Measurements from ENCODE around the gene NDUFA8.

Gene NDUFA8

GRCh38 chr9:122186301-122186700 is 26.7 kb upstream of the NDUFA8 start:
- no peak for DNase-seq (ENCODE audit: low read depth in 2 of 2, low spot score in 1 of 2)

- DNase-seq (ENCODE audit: low read depth in 2 of 2, low spot score in 1 of 2), result no peak
Observed at GRCh38 chr9:122184551-122184950, 25.0 kb upstream of the NDUFA8 start.

GRCh38 chr9:122183501-122183900 is 23.9 kb upstream of the NDUFA8 start:
- DNase-seq (ENCODE audit: low read depth in 2 of 2, low spot score in 1 of 2), result no peak

- DNase-seq (ENCODE audit: low read depth in 2 of 2, low spot score in 1 of 2), result no peak
Observed at GRCh38 chr9:122180633-122181032, 21.1 kb upstream of the NDUFA8 start.

GRCh38 chr9:122179690-122180074 is 20.1 kb upstream of the NDUFA8 start:
- no peak for DNase-seq (ENCODE audit: low read depth in 2 of 2, low spot score in 1 of 2)

GRCh38 chr9:122179054-122179689 is 19.6 kb upstream of the NDUFA8 start:
- no peak for DNase-seq (ENCODE audit: low read depth in 2 of 2, low spot score in 1 of 2)

- DNase-seq (ENCODE audit: low read depth in 2 of 2, low spot score in 1 of 2), result no peak
Observed at GRCh38 chr9:122176916-122177315, 17.3 kb upstream of the NDUFA8 start.

- no peak for DNase-seq (ENCODE audit: low read depth in 2 of 2, low spot score in 1 of 2)
Observed at GRCh38 chr9:122173670-122174069, 14.1 kb upstream of the NDUFA8 start.

GRCh38 chr9:122172131-122172530 is 12.6 kb upstream of the NDUFA8 start:
- DNase-seq (ENCODE audit: low read depth in 2 of 2, low spot score in 1 of 2), result no peak

- DNase-seq (ENCODE audit: low read depth in 2 of 2, low spot score in 1 of 2), result no peak
Observed at GRCh38 chr9:122168356-122168755, 8.8 kb upstream of the NDUFA8 start.

GRCh38 chr9:122164286-122164685 is 4.7 kb upstream of the NDUFA8 start:
- no peak for DNase-seq (ENCODE audit: low read depth in 2 of 2, low spot score in 1 of 2)

- no peak for DNase-seq (ENCODE audit: low read depth in 2 of 2, low spot score in 1 of 2)
Observed at GRCh38 chr9:122162415-122162814, 2.8 kb upstream of the NDUFA8 start.

- DNase-seq (ENCODE audit: low read depth in 2 of 2, low spot score in 1 of 2), result no peak
Observed at GRCh38 chr9:122159925-122160246, 307 bp upstream of the NDUFA8 start.

GRCh38 chr9:122158202-122158601 is 1.4 kb downstream of the NDUFA8 start:
- no peak for DNase-seq (ENCODE audit: low read depth in 2 of 2, low spot score in 1 of 2)

- no peak for DNase-seq (ENCODE audit: low read depth in 2 of 2, low spot score in 1 of 2)
Observed at GRCh38 chr9:122155796-122156195, 3.8 kb downstream of the NDUFA8 start.

- DNase-seq (ENCODE audit: low read depth in 2 of 2, low spot score in 1 of 2), result no peak
Observed at GRCh38 chr9:122151267-122151828, 8.2 kb downstream of the NDUFA8 start.

- no peak for DNase-seq (ENCODE audit: low read depth in 2 of 2, low spot score in 1 of 2)
Observed at GRCh38 chr9:122145592-122145863, 14.1 kb downstream of the NDUFA8 start.

GRCh38 chr9:122144836-122145591 is 14.6 kb downstream of the NDUFA8 start:
- no peak for DNase-seq (ENCODE audit: low read depth in 2 of 2, low spot score in 1 of 2)

- no peak for DNase-seq (ENCODE audit: low read depth in 2 of 2, low spot score in 1 of 2)
Observed at GRCh38 chr9:122143876-122144405, 15.6 kb downstream of the NDUFA8 start.

GRCh38 chr9:122143296-122143695 is 16.3 kb downstream of the NDUFA8 start:
- no peak for DNase-seq (ENCODE audit: low read depth in 2 of 2, low spot score in 1 of 2)

GRCh38 chr9:122141671-122142070 is 17.9 kb downstream of the NDUFA8 start:
- DNase-seq (ENCODE audit: low read depth in 2 of 2, low spot score in 1 of 2), result no peak

GRCh38 chr9:122140368-122141193 is 19.0 kb downstream of the NDUFA8 start:
- DNase-seq (ENCODE audit: low read depth in 2 of 2, low spot score in 1 of 2), result no peak
